Measurements from ENCODE around the gene FBF1.
A peak's percentile ranks its signal among the peaks of the same experiment; 100 is the strongest.

FBF1 gene

GRCh38 chr17:75914643-75915267 lies 26.1 kb downstream of the FBF1 start:
- no peak for DNase-seq

- no peak for DNase-seq
Observed at GRCh38 chr17:75913537-75914210, 27.2 kb downstream of the FBF1 start.

- peak; percentile 68 for DNase-seq
Observed at GRCh38 chr17:75910699-75911098, 30.1 kb downstream of the FBF1 start.

- peak; percentile 96 for DNase-seq
Observed at GRCh38 chr17:75909812-75910274, 31.0 kb downstream of the FBF1 start.

- DNase-seq, result peak; percentile 98
Observed at GRCh38 chr17:75909051-75909811, 31.6 kb downstream of the FBF1 start.

- peak; percentile 70 for DNase-seq
Observed at GRCh38 chr17:75908201-75908600, 32.6 kb downstream of the FBF1 start.

GRCh38 chr17:75906143-75906884 lies 34.5 kb downstream of the FBF1 start:
- no peak for DNase-seq

- peak; percentile 99 for DNase-seq
Observed at GRCh38 chr17:75904749-75905521, 35.9 kb downstream of the FBF1 start, which contains the start of gene MRPL38. MRPL38 (minus strand) TSS chr17:75904884; CDS start chr17:75904875, 9 bp downstream.

- DNase-seq, result no peak
Observed at GRCh38 chr17:75902406-75902805, 38.4 kb downstream of the FBF1 start.

- DNase-seq, result no peak
Observed at GRCh38 chr17:75901727-75902126, 39.1 kb downstream of the FBF1 start.

- DNase-seq, result no peak
Observed at GRCh38 chr17:75900691-75901533, 39.9 kb downstream of the FBF1 start.

- DNase-seq, result no peak
Observed at GRCh38 chr17:75899767-75900468, 40.9 kb downstream of the FBF1 start.

GRCh38 chr17:75899353-75899752 lies 41.5 kb downstream of the FBF1 start:
- no peak for DNase-seq

- no peak for DNase-seq
Observed at GRCh38 chr17:75898791-75899190, 42.1 kb downstream of the FBF1 start.

GRCh38 chr17:75898065-75898464 lies 42.8 kb downstream of the FBF1 start:
- DNase-seq, result no peak

GRCh38 chr17:75897160-75898019 lies 43.5 kb downstream of the FBF1 start:
- no peak for DNase-seq

- DNase-seq, result peak; percentile 91
Observed at GRCh38 chr17:75896415-75897159, 44.3 kb downstream of the FBF1 start, which contains the start of gene TRIM65. TRIM65 (minus strand) TSS chr17:75896951; CDS start chr17:75896937, 14 bp downstream.

- DNase-seq, result peak; percentile 52
Observed at GRCh38 chr17:75895370-75896155, 45.3 kb downstream of the FBF1 start.
